Stimulated activated CD4-positive, alpha-beta T cell treated with anti-CD3 and anti-CD28 coated beads, Interleukin-12 subunit alpha, Interleukin-12 subunit beta, amount 100 ng/mL, for 24 hours (primary cell): Measurements from ENCODE around the gene STAP2.

Source experiments
- DNase-seq, 2 experiments: peaks; one replicate each; pipeline ENCODE4 v3.0.0-alpha.2; 2020; ENCODE audit warnings: low read depth in 2 of 2

STAP2 gene

GRCh38 chr19:4327252-4327876 is 11.3 kb downstream of the STAP2 start:
- DNase-seq: peak; percentile 60 to 81

GRCh38 chr19:4326837-4327251 is 11.8 kb downstream of the STAP2 start:
- DNase-seq: no peak

- DNase-seq: no peak
Observed at GRCh38 chr19:4326215-4326836, 12.3 kb downstream of the STAP2 start.

- no peak for DNase-seq
Observed at GRCh38 chr19:4324228-4324627, 14.4 kb downstream of the STAP2 start.

GRCh38 chr19:4323692-4324091 is 14.9 kb downstream of the STAP2 start:
- DNase-seq: no peak

GRCh38 chr19:4322942-4323665 is 15.5 kb downstream of the STAP2 start:
- no peak for DNase-seq

- no peak for DNase-seq
Observed at GRCh38 chr19:4320419-4320818, 18.2 kb downstream of the STAP2 start.

- DNase-seq: no peak
Observed at GRCh38 chr19:4319067-4319718, 19.4 kb downstream of the STAP2 start.

GRCh38 chr19:4318460-4318859 is 20.2 kb downstream of the STAP2 start:
- DNase-seq: no peak

- no peak for DNase-seq
Observed at GRCh38 chr19:4316956-4317355, 21.7 kb downstream of the STAP2 start.

GRCh38 chr19:4313847-4314490 is 24.7 kb downstream of the STAP2 start:
- DNase-seq: no peak

GRCh38 chr19:4310247-4311121 is 28.1 kb downstream of the STAP2 start:
- no peak for DNase-seq

- DNase-seq: no peak
Observed at GRCh38 chr19:4305659-4306058, 33.0 kb downstream of the STAP2 start.

- DNase-seq: no peak
Observed at GRCh38 chr19:4305257-4305612, 33.4 kb downstream of the STAP2 start.

GRCh38 chr19:4304538-4305256 is 33.9 kb downstream of the STAP2 start, which contains the start of gene FSD1:
TSS of gene FSD1 (plus strand) at chr19:4304598. CDS start at chr19:4304747, 149 bp downstream.
- peak; percentile 51 to 77 for DNase-seq

- DNase-seq: no peak
Observed at GRCh38 chr19:4303819-4304537, 34.6 kb downstream of the STAP2 start.

- DNase-seq: no peak
Observed at GRCh38 chr19:4302243-4302640, 36.4 kb downstream of the STAP2 start, which contains the start of gene TMIGD2. TSS of gene TMIGD2 (minus strand) at chr19:4302389. CDS start at chr19:4302385, 4 bp downstream.

- DNase-seq: no peak
Observed at GRCh38 chr19:4301590-4302242, 36.9 kb downstream of the STAP2 start.

- no peak for DNase-seq
Observed at GRCh38 chr19:4300589-4300988, 38.0 kb downstream of the STAP2 start.
